Stomach (tissue), 19 donors: ENCODE data around the gene NCAPH2. TPM values are rescaled to one million over a fixed set of nuclear protein-coding genes. Genes with fewer than 3 reads are reported as not detected.

Experiments
- DNase-seq, 2 donors: peaks; one replicate each; pipeline versions ENCODE4 v3.0.0 to v3.0.0-alpha.2; 2013 to 2019
- H3K27ac ChIP-seq, 5 donors: fragments of 200-600 bp in 4 of 5; sonication (generic) in 4 of 5; one replicate each; pipeline ENCODE4 v1.5.1; 2013 to 2019; ENCODE audit warnings: mild to moderate bottlenecking in 1 of 5, moderate library complexity in 1 of 5
- H3K27me3 ChIP-seq, 3 donors: fragments of 200-600 bp; sonication (generic); one replicate each; pipeline ENCODE4 v1.5.1; 2017 to 2019; ENCODE audit warnings: mixed run types in 1 of 3
- H3K36me3 ChIP-seq, 4 donors: fragments of 200-600 bp; sonication (generic); 1 replicate in 3 of 4; 2 replicates in 1 of 4; pipeline ENCODE4 v1.5.1; 2016 to 2019
- H3K4me1 ChIP-seq, 4 donors: fragments of 200-600 bp; sonication (generic); one replicate each; pipeline ENCODE4 v1.5.1; 2016 to 2019
- H3K4me3 ChIP-seq, 4 donors: fragments of 200-600 bp; sonication (generic) in 3 of 4; one replicate each; pipeline ENCODE4 v1.5.1; 2016 to 2019; ENCODE audit warnings: mild to moderate bottlenecking in 1 of 4
- H3K9me3 ChIP-seq, 4 donors: fragments of 200-600 bp; sonication (generic); one replicate each; pipeline ENCODE4 v1.5.1; 2016 to 2019
- CTCF ChIP-seq, 7 experiments: fragments of 450-650 bp in 4 of 7; fragments of 200-600 bp in 3 of 7; sonication (generic) in 3 of 7; IDR thresholded peaks; one replicate each; pipeline ENCODE4 v1.5.1; 2016 to 2019; ENCODE audit warnings: antibody characterized with exemption in 7 of 7, control low read depth in 2 of 7, mild to moderate bottlenecking in 1 of 7
- EP300 ChIP-seq: sonication (generic); formaldehyde crosslinking; IDR thresholded peaks from one replicate; pipeline ENCODE4 v1.6.1; 2017; ENCODE audit warnings: antibody characterized with exemption
- POLR2A ChIP-seq, 4 donors: fragments of 450-650 bp; IDR thresholded peaks; one replicate each; pipeline ENCODE4 v1.6.1; 2016; ENCODE audit warnings: antibody characterized with exemption in 4 of 4, control low read depth in 2 of 4, mild to moderate bottlenecking in 1 of 4, moderate library complexity in 1 of 4
- POLR2AphosphoS5 ChIP-seq, 3 donors: sonication (generic); formaldehyde crosslinking; IDR thresholded peaks; one replicate each; pipeline ENCODE4 v1.6.1; 2016; ENCODE audit warnings: antibody characterized with exemption in 3 of 3
- WGBS, 5 donors: extraction: QIAGEN DNeasy Blood & Tissue Kit in 3 of 5; methylation state at CpG; one replicate each; pipeline versions ENCODE4 v1.1.5 to v1.1.7; 2013 to 2018; 5-methylcytosine and 5-hydroxymethylcytosine counted together
- intact Hi-C: fragments of 100-400 bp; cut with DNase I; formaldehyde crosslinking; loops from one replicate; pipeline ENCODE4 v1.15.1; 2023; ENCODE audit warnings: low total_unique reads
- long read RNA-seq, 10 donors: transcript quantifications; one replicate each; lab custom pipeline, GENCODE V29; 2026
- polyA plus RNA-seq, 3 donors: library from polyadenylated mRNA; stranded (reverse); fragments of 200-250 nt; gene quantifications; one replicate each; pipeline ENCODE4 v1.2.3, GENCODE V29; 2013
- total RNA-seq, 5 donors: library from RNA; depleted of rRNA; stranded (reverse); fragments of >200 nt; gene quantifications; one replicate each; pipeline versions ENCODE4 v1.1.0 to v1.2.3, GENCODE V29; 2014 to 2016
- donor health status: healthy with polysubstance abuse.
- donor health status: Bipolar disorder and iron deficiency.
- donor health status: healthy.

NCAPH2 gene
- total RNA-seq (10 to 100 TPM; 12.9 to 34.8 (median 23.2) TPM), polyA plus RNA-seq (10 to 100 TPM; 34.5 to 47.9 (median 38.4) TPM)
- long read RNA-seq, donor 1 = 0 reads
- long read RNA-seq, donor 2, partial matches to known transcripts = 8 of 10 reads
- long read RNA-seq, donor 2, other reads (novel, unspliced or antisense) = 0 of 10 reads
- long read RNA-seq, donor 3, partial matches to known transcripts = 0 of 4 reads
- long read RNA-seq, donor 3, other reads (novel, unspliced or antisense) = 0 of 4 reads
- long read RNA-seq, donor 4, partial matches to known transcripts = 0 of 1 reads
- long read RNA-seq, donor 4, other reads (novel, unspliced or antisense) = 0 of 1 reads
- long read RNA-seq, donor 5, transcript NCAPH2-205 (20 exons, 2,037 nt) = major isoform, 6 of 30 reads
- long read RNA-seq, donor 5, partial matches to known transcripts = 0 of 30 reads
- long read RNA-seq, donor 5, other reads (novel, unspliced or antisense) = 23 of 30 reads
- long read RNA-seq, donor 6, transcript NCAPH2-205 (20 exons, 2,037 nt) = major isoform, 6 of 33 reads
- long read RNA-seq, donor 6, partial matches to known transcripts = 26 of 33 reads
- long read RNA-seq, donor 6, other reads (novel, unspliced or antisense) = 0 of 33 reads
- long read RNA-seq, donor 7, partial matches to known transcripts = 26 of 27 reads
- long read RNA-seq, donor 7, other reads (novel, unspliced or antisense) = 0 of 27 reads
- long read RNA-seq, donor 8, partial matches to known transcripts = 17 of 19 reads
- long read RNA-seq, donor 8, other reads (novel, unspliced or antisense) = 0 of 19 reads
- long read RNA-seq, donor 9, partial matches to known transcripts = 0 of 1 reads
- long read RNA-seq, donor 9, other reads (novel, unspliced or antisense) = 0 of 1 reads
- long read RNA-seq, donor 10, partial matches to known transcripts = 0 of 3 reads
- long read RNA-seq, donor 10, other reads (novel, unspliced or antisense) = 0 of 3 reads

DNA sequence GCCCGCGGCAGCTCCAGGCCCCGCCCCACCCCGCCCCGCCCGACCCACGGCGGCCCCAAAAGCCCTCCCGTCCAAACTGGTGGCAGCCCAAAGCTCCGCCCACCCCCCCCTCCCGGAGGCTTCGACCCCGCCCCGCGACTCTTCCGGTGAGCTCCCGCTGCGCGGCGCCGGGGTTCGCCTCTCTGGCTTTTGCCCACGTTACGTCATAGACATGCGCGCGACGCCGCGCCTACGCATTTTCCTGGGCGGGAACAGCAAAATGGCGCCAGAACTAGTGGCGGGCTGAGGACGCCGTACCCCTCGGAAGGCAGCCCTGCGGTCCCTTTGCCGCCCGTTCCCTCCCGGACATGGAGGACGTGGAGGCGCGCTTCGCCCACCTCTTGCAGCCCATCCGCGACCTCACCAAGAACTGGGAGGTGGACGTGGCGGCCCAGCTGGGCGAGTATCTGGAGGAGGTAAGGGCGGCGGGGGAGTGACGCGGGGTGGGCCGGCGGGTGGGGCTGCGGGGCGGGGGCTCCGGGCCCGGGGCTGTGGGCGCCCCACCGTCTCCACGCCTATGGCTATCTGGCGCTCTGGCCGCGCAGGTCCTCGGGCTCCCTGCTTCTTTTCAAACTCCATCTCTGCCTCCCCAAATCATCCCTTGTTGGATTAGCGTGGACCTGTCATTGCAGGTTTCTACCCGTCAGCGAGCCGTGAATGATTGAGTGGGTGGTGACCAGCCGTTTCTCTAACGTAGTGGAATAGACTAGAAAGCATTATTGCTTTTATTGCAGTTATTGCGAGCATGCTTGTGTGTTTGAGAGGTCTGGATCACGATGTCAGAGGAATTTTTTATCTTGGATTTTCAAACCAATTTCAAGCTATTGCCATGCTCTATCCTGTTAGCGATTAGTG, at the start of gene NCAPH2:
NCAPH2 (plus strand) TSS at position 234 of the 894 bp plus-strand sequence; CDS start at position 348, 114 bp downstream.
- Histone ChIP-seq H3K9me3 (no peaks in the 10 kb centered on the region), H3K4me1 (peaks cover 23 to 50% (median 40%) of the 10 kb centered on the region in 4 donors), H3K36me3 (peaks cover 21 to 39% (median 38%) of the 10 kb centered on the region in 4 donors), H3K27me3 (no peaks in the 10 kb centered on the region), H3K4me3 (peak within 1 kb of the TSS; percentile 81 to 99 (median 93)), H3K27ac (peak within 1 kb of the TSS; percentile 91 to 99 (median 98))
- WGBS, 5 donors = 0 to 1% (median 1%) methylated on average over 15 to 76 of the region's 76 CpGs
- intact Hi-C loops = loop anchor here (10.0 kb wide), 1 partner anchor 253 kb away; the partner anchor contains the start of gene HDAC10
- no peak for TF ChIP-seq EP300
- TF ChIP-seq CTCF (IDR thresholded peaks at IDR 0.05) = no peak
- peak; percentile 93 to 95 (median 94) for TF ChIP-seq POLR2AphosphoS5 (IDR thresholded peaks at IDR 0.05)
- TF ChIP-seq POLR2A (IDR thresholded peaks at IDR 0.05) = peak in 2 of 4 donors; percentile 38 to 44
- peak; percentile 98 to 99 for DNase-seq

GRCh38 chr22:50459016-50459415, 49.0 kb upstream of the NCAPH2 start:
- no peak for DNase-seq
- peaks cover 97 to 100% (median 100%) of the 10 kb centered on the region in 4 donors for H3K36me3 ChIP-seq
- H3K27ac ChIP-seq = no peak overlapping the region
- H3K4me1 ChIP-seq = peaks cover 0 to 12% (median 4%) of the 10 kb centered on the region in 4 donors
- 89 to 95% (median 93%) methylated on average over 21 to 22 of the region's 22 CpGs for WGBS, 5 donors
- TF ChIP-seq CTCF (IDR thresholded peaks at IDR 0.05) (no peak), POLR2A (IDR thresholded peaks at IDR 0.05) (no peak), POLR2AphosphoS5 (IDR thresholded peaks at IDR 0.05) (no peak), EP300 (no peak)
- no peak overlapping the region for H3K4me3 ChIP-seq
- H3K27me3 ChIP-seq = no peaks in the 10 kb centered on the region
- H3K9me3 ChIP-seq = no peaks in the 10 kb centered on the region
- intact Hi-C loops = no loop called here

GRCh38 chr22:50459496-50460140, 48.4 kb upstream of the NCAPH2 start:
- DNase-seq = no peak
- Histone ChIP-seq H3K36me3 (peaks cover 97 to 100% (median 100%) of the 10 kb centered on the region in 4 donors), H3K27ac (no peak overlapping the region), H3K27me3 (no peaks in the 10 kb centered on the region), H3K4me3 (no peak overlapping the region), H3K4me1 (peaks cover 0 to 12% (median 4%) of the 10 kb centered on the region in 4 donors), H3K9me3 (no peaks in the 10 kb centered on the region)
- WGBS, 5 donors = 92 to 96% (median 95%) methylated on average over 34 to 41 of the region's 41 CpGs
- intact Hi-C loops = no loop called here
- no peak for TF ChIP-seq CTCF (IDR thresholded peaks at IDR 0.05)
- no peak for TF ChIP-seq EP300
- no peak for TF ChIP-seq POLR2AphosphoS5 (IDR thresholded peaks at IDR 0.05)
- no peak for TF ChIP-seq POLR2A (IDR thresholded peaks at IDR 0.05)
